H1 (cell line): ENCODE data around the gene CUBN. TPM values are rescaled to one million over a fixed set of nuclear protein-coding genes. Genes with fewer than 3 reads are reported as not detected.

Experiments used
- CTCF ChIA-PET: fragments of 300-600 bp; sonication (Branson Sonifier 250); formaldehyde crosslinking; loops from one replicate; lab custom pipeline; 2021; ENCODE audit not compliant: partially characterized antibody; lab: Charles Lee
- POLR2A ChIA-PET: fragments of 300-600 bp; sonication (Branson Sonifier 250); formaldehyde crosslinking; loops from one replicate; lab custom pipeline; 2021; ENCODE audit warnings: inconsistent platforms; ENCODE audit not compliant: partially characterized antibody; lab: Charles Lee
- DNase-seq, 2 experiments: peaks; one replicate each; pipeline versions ENCODE4 v3.0.0 to v3.0.0-alpha.2; 2010 to 2022; ENCODE audit warnings: low spot score in 2 of 2, low read depth in 1 of 2, mixed read lengths in 1 of 2
- FAIRE-seq: peaks from 2 replicates; lab custom pipeline; 2011; peaks lifted over from hg19 to GRCh38; lab: Jason Lieb, UNC
- H2AFZ ChIP-seq: 2 replicates; pipeline ENCODE4 v1.8.1; 2012; ENCODE audit warnings: low read length, inconsistent platforms
- H2AK5ac ChIP-seq: 2 replicates; pipeline ENCODE4 v1.6.1; 2013; ENCODE audit warnings: low read depth, low read length
- H2BK120ac ChIP-seq: replicated peaks from 2 replicates; pipeline ENCODE3; 2013; ENCODE audit warnings: low read depth, low read length, inconsistent platforms
- H2BK12ac ChIP-seq: 2 replicates; pipeline ENCODE4 v1.6.1; 2013; ENCODE audit warnings: low read depth, low read length
- H2BK15ac ChIP-seq: 2 replicates; pipeline ENCODE4 v1.6.1; 2013; ENCODE audit warnings: low read length
- H2BK20ac ChIP-seq: 2 replicates; pipeline ENCODE4 v1.6.1; 2013; ENCODE audit warnings: low read length
- H2BK5ac ChIP-seq: 2 replicates; pipeline ENCODE4 v1.6.1; 2013; ENCODE audit warnings: low read depth, low read length
- H3K14ac ChIP-seq: 2 replicates; pipeline ENCODE4 v1.6.1; 2013; ENCODE audit warnings: inconsistent platforms; ENCODE audit not compliant: insufficient read length
- H3K18ac ChIP-seq: 2 replicates; pipeline ENCODE4 v1.6.1; 2013; ENCODE audit warnings: low read length; ENCODE audit errors: extremely low read depth
- H3K23ac ChIP-seq: 2 replicates; pipeline ENCODE4 v1.6.1; 2013; ENCODE audit warnings: inconsistent platforms; ENCODE audit not compliant: insufficient read length
- H3K23me2 ChIP-seq: 2 replicates; pipeline ENCODE4 v1.6.1; 2013; ENCODE audit warnings: low read depth, low read length
- H3K27ac ChIP-seq: 2 replicates; pipeline ENCODE4 v1.6.1; 2011; ENCODE audit warnings: low read depth, low read length, inconsistent platforms
- H3K27me3 ChIP-seq, 4 experiments: replicated peaks in 1 of 4; 1 replicate in 1 of 4; 2 replicates in 3 of 4; pipeline versions ENCODE4 v1.6.1 to v1.8.1; 2011 to 2013; ENCODE audit warnings: low read length in 3 of 4, mild to moderate bottlenecking in 3 of 4, inconsistent platforms in 2 of 4, mixed read lengths in 2 of 4, moderate library complexity in 1 of 4; ENCODE audit not compliant: control insufficient read depth in 3 of 4, insufficient read depth in 3 of 4; ENCODE audit errors: extremely low read depth in 1 of 4
- H3K36me3 ChIP-seq, 4 experiments: 2 replicates each; pipeline versions ENCODE4 v1.6.1 to v1.8.1; 2011 to 2013; ENCODE audit warnings: mild to moderate bottlenecking in 4 of 4, low read length in 3 of 4, moderate library complexity in 2 of 4, control low read depth in 1 of 4, inconsistent platforms in 1 of 4; ENCODE audit not compliant: insufficient read depth in 4 of 4, control insufficient read depth in 2 of 4
- H3K4ac ChIP-seq: replicated peaks from 2 replicates; pipeline ENCODE3; 2013; ENCODE audit warnings: low read length, low read depth, mixed read lengths, inconsistent platforms; ENCODE audit not compliant: insufficient read length
- H3K4me1 ChIP-seq, 4 experiments: replicated peaks in 1 of 4; 1 replicate in 1 of 4; 2 replicates in 3 of 4; pipeline versions ENCODE4 v1.6.1 to v1.8.1; 2011 to 2013; ENCODE audit warnings: low read length in 3 of 4, inconsistent platforms in 2 of 4, mixed read lengths in 1 of 4; ENCODE audit not compliant: insufficient read depth in 4 of 4, control insufficient read depth in 3 of 4
- H3K4me2 ChIP-seq, 2 experiments: 2 replicates each; pipeline versions ENCODE4 v1.6.1 to v1.8.1; 2011 to 2013; ENCODE audit warnings: low read depth in 2 of 2, low read length in 2 of 2, control low read depth in 1 of 2, inconsistent platforms in 1 of 2, mild to moderate bottlenecking in 1 of 2; ENCODE audit not compliant: insufficient read depth in 1 of 2
- H3K4me3 ChIP-seq, 4 experiments: fragments of 200-600, 300-600 bp in 1 of 4; sonication (generic), shearing (Covaris generic), sonication (Bioruptor Twin) in 1 of 4; 2 replicates each; pipeline versions ENCODE4 v1.5.1 to v1.8.1; 2011 to 2016; ENCODE audit warnings: low read length in 4 of 4, low read depth in 3 of 4, control low read depth in 2 of 4, inconsistent platforms in 2 of 4, mild to moderate bottlenecking in 2 of 4, mixed read lengths in 1 of 4, moderate library complexity in 1 of 4; ENCODE audit not compliant: insufficient read depth in 2 of 4; ENCODE audit errors: extremely low read depth in 1 of 4
- H3K56ac ChIP-seq: replicated peaks from 2 replicates; pipeline ENCODE3; 2013; ENCODE audit warnings: low read depth, mild to moderate bottlenecking, mixed read lengths, low read length, inconsistent platforms; ENCODE audit not compliant: insufficient read length
- H3K79me1 ChIP-seq: 2 replicates; pipeline ENCODE4 v1.6.1; 2013; ENCODE audit warnings: low read depth, low read length, control low read depth
- H3K79me2 ChIP-seq, 2 experiments: 2 replicates each; pipeline versions ENCODE4 v1.6.1 to v1.8.1; 2012 to 2013; ENCODE audit warnings: low read length in 2 of 2, mild to moderate bottlenecking in 2 of 2, inconsistent platforms in 1 of 2; ENCODE audit not compliant: insufficient read depth in 2 of 2, control insufficient read depth in 1 of 2
- H3K9ac ChIP-seq, 4 experiments: replicated peaks in 1 of 4; 1 replicate in 1 of 4; 2 replicates in 3 of 4; pipeline versions ENCODE4 v1.6.1 to v1.8.1; 2011 to 2013; ENCODE audit warnings: low read depth in 3 of 4, low read length in 3 of 4, control low read depth in 2 of 4, mild to moderate bottlenecking in 2 of 4, moderate library complexity in 2 of 4, inconsistent platforms in 1 of 4; ENCODE audit errors: extremely low read depth in 1 of 4
- H3K9me3 ChIP-seq, 2 experiments: 2 replicates each; pipeline versions ENCODE4 v1.6.1 to v1.8.1; 2012 to 2013; ENCODE audit warnings: mild to moderate bottlenecking in 2 of 2, moderate library complexity in 2 of 2, control low read depth in 1 of 2, inconsistent platforms in 1 of 2, low read depth in 1 of 2, low read length in 1 of 2, mixed read lengths in 1 of 2; ENCODE audit not compliant: insufficient read depth in 2 of 2
- H4K20me1 ChIP-seq, 2 experiments: replicated peaks in 1 of 2; 2 replicates each; pipeline versions ENCODE3 to v1.8.1; 2011 to 2013; ENCODE audit warnings: inconsistent platforms in 2 of 2, low read length in 2 of 2, mild to moderate bottlenecking in 1 of 2; ENCODE audit not compliant: insufficient read depth in 2 of 2, control insufficient read depth in 1 of 2
- H4K5ac ChIP-seq: 2 replicates; pipeline ENCODE4 v1.6.1; 2013; ENCODE audit warnings: low read length, low read depth, mixed read lengths, inconsistent platforms; ENCODE audit not compliant: insufficient read length
- H4K8ac ChIP-seq: 2 replicates; pipeline ENCODE4 v1.8.0; 2013; ENCODE audit warnings: mild to moderate bottlenecking, moderate library complexity, low read length, inconsistent platforms; ENCODE audit not compliant: insufficient read depth; ENCODE audit errors: extremely low read depth
- H4K91ac ChIP-seq: replicated peaks from 2 replicates; pipeline ENCODE3; 2013; ENCODE audit warnings: low read length, mixed read lengths, inconsistent platforms; ENCODE audit not compliant: insufficient read length
- ASH2L ChIP-seq: fragments of 200-600, 300-600 bp; sonication (generic); IDR thresholded peaks from one replicate; pipeline ENCODE4 v1.7.1; 2017; ENCODE audit warnings: low read length
- BACH1 ChIP-seq: IDR thresholded peaks from 2 replicates; pipeline ENCODE4 v1.6.1; 2012; ENCODE audit warnings: low read length, improper control_type of control experiment
- CHD1 ChIP-seq: IDR thresholded peaks from 2 replicates; pipeline ENCODE4 v1.6.1; 2012; ENCODE audit warnings: low read depth, low read length, improper control_type of control experiment
- CHD2 ChIP-seq: IDR thresholded peaks from 2 replicates; pipeline ENCODE4 v1.6.1; 2012; ENCODE audit warnings: low read length, improper control_type of control experiment
- KDM5A ChIP-seq: fragments of 200-600 bp; IDR thresholded peaks from 2 replicates; pipeline ENCODE4 v1.7.1; 2012; ENCODE audit warnings: mild to moderate bottlenecking, low read length, inconsistent platforms, mixed read lengths
- POLR2AphosphoS5 ChIP-seq: IDR thresholded peaks from 2 replicates; pipeline ENCODE4 v1.6.1; 2011; ENCODE audit warnings: low read depth, low read length
- RXRA ChIP-seq: IDR thresholded peaks from 2 replicates; pipeline ENCODE4 v1.6.1; 2011; ENCODE audit warnings: low read depth, mild to moderate bottlenecking, low read length, moderate library complexity; ENCODE audit not compliant: insufficient read depth
- SP4 ChIP-seq: IDR thresholded peaks from 2 replicates; pipeline ENCODE4 v1.6.1; 2012; ENCODE audit warnings: low read length, inconsistent platforms
- TEAD4 ChIP-seq: IDR thresholded peaks from 2 replicates; pipeline ENCODE4 v1.6.1; 2012; ENCODE audit warnings: low read depth, low read length, inconsistent platforms, mixed read lengths
- ZNF274 ChIP-seq: IDR thresholded peaks from 2 replicates; pipeline ENCODE4 v1.7.0; 2012; ENCODE audit warnings: low read length, borderline replicate concordance; ENCODE audit errors: extremely low read depth
- WGBS, 2 experiments: shearing (Covaris generic) in 1 of 2; methylation state at CpG; one replicate each; pipeline versions ENCODE4 v1.1.6 to v1.1.7; 2013 to 2015; ENCODE audit warnings: low lambda C conversion rate in 2 of 2, mixed read lengths in 2 of 2, inconsistent platforms in 1 of 2, low coverage in 1 of 2, missing lambda C conversion rate in 1 of 2; ENCODE audit not compliant: insufficient replicate concordance in 2 of 2, insufficient coverage in 1 of 2, insufficient read length in 1 of 2; ENCODE audit errors: extremely low coverage in 1 of 2, missing lambda C conversion rate in 1 of 2; 5-methylcytosine and 5-hydroxymethylcytosine counted together
- polyA plus RNA-seq, 7 experiments: library from polyadenylated mRNA; depleted of rRNA in 3 of 7; stranded (reverse) in 5 of 7; unstranded in 2 of 7; fragments of >200 nt in 5 of 7; fragments of 200-250 nt in 2 of 7; gene quantifications; 1 replicate in 5 of 7; 2 replicates in 1 of 7; 4 replicates in 1 of 7; pipeline versions ENCODE4 v1.2.1 to v1.2.3, GENCODE V29; 2011 to 2013; ENCODE audit warnings: missing spikeins in 2 of 7, mixed read lengths in 2 of 7
- total RNA-seq: library from RNA; stranded (reverse); fragmentation: NEBNext Ultra II Directional; extraction: Animal tissue kit (Norgen Biotek cat#: 25700); gene quantifications from 2 replicates; pipeline ENCODE4 v1.2.1, GENCODE V29; 2021
- TF ChIP-seq, protein P1 (sequence below): IDR thresholded peaks from 2 replicates; pipeline ENCODE4 v1.6.1; 2012; ENCODE audit warnings: inconsistent platforms
- TF ChIP-seq, protein P2 (sequence below): IDR thresholded peaks from 2 replicates; pipeline ENCODE4 v1.6.1; 2011; ENCODE audit warnings: low read depth, mild to moderate bottlenecking, low read length; ENCODE audit not compliant: insufficient read depth

Gene CUBN
- total and polyA plus RNA-seq, 2 of the 8 experiments (the other 6 are each of a cell fraction or from before 2014, with no cell fraction given) = 0.04 to 0.08 TPM

DNA sequence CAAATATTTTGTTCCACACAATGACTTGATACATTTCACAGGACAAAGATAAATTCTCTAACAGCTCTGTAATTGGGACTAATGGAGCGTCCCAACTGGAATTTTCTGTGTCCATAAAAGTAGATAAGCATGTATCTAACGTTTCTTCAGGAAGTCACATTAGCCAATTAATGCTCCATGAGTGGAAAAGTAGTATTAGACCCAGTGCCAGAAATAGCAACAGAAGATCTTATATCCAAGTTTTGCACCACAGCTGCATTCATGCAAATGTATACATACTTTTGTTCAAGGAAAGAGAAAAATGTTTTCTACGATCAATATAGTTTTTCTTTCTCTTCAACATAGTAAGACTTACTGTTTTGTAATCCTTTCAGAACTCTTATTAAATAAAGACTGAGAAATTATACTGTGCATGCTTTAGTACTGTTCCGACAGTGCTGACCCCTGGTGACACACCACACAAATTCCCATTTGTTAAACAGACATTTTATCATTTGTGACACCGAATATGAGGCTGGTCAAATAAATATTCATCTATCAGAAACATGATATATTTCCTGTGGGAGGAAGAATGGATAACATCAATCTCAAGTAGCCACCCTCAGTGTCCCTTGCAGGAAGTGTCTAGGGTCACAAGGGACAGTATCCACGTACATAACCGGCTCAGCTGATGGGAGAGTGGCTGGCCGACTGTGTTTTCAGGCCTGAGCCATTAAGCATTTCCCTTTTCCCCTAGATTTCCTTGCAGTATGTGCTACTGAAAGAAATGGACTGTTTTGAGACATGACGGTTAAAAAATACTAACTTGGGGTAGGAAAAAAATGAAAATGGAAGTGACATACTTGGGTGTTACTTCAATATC, 210.3 kb downstream of the CUBN start:
- Histone ChIP-seq H3K79me2 (no peaks in the 10 kb centered on the region), H2BK20ac (no peak overlapping the region), H3K14ac (no peak overlapping the region), H2BK5ac (no peak overlapping the region), H2BK12ac (no peak overlapping the region), H3K4me2 (no peak overlapping the region), H4K8ac (no peak overlapping the region), H3K56ac (no peak overlapping the region), H3K79me1 (no peaks in the 10 kb centered on the region), H4K91ac (no peak overlapping the region), H3K4me3 (no peak overlapping the region), H3K18ac (no peak overlapping the region), H2AFZ (no peak overlapping the region), H2AK5ac (no peak overlapping the region), H3K27ac (no peak overlapping the region), H3K9me3 (no peaks in the 10 kb centered on the region), H2BK15ac (no peak overlapping the region), H3K23me2 (no peaks in the 10 kb centered on the region), H3K9ac (no peak overlapping the region), H3K27me3 (no peaks in the 10 kb centered on the region), H4K20me1 (no peaks in the 10 kb centered on the region), H2BK120ac (no peak overlapping the region), H3K4me1 (no peaks in the 10 kb centered on the region), H3K4ac (no peak overlapping the region), H3K23ac (no peak overlapping the region), H4K5ac (no peak overlapping the region), H3K36me3 (no peaks in the 10 kb centered on the region)
- whole genome bisulfite sequencing, 2 experiments = 87% methylated on average over 9 of the region's 9 CpGs; no CpG with 5 or more reads in 1 of the 2 experiments
- CTCF ChIA-PET = interaction anchor here (1.0 to 1.6 kb wide), 4 partner anchors 15 to 335 kb away, joined by 3 read pairs; no protein-coding TSS in a partner anchor
- no peak for FAIRE-seq
- POLR2A ChIA-PET = no interaction called here
- no peak for DNase-seq
- TF ChIP-seq BACH1 = no peak
- TF ChIP-seq TEAD4 = no peak
- no peak for TF ChIP-seq CHD2
- TF ChIP-seq ASH2L = no peak
- no peak for TF ChIP-seq SP4
- TF ChIP-seq CHD1 = no peak
- TF ChIP-seq POLR2AphosphoS5 = no peak
- TF ChIP-seq KDM5A = no peak
- TF ChIP-seq, protein P1, sequence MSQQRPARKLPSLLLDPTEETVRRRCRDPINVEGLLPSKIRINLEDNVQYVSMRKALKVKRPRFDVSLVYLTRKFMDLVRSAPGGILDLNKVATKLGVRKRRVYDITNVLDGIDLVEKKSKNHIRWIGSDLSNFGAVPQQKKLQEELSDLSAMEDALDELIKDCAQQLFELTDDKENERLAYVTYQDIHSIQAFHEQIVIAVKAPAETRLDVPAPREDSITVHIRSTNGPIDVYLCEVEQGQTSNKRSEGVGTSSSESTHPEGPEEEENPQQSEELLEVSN = no peak
- TF ChIP-seq, protein P2, sequence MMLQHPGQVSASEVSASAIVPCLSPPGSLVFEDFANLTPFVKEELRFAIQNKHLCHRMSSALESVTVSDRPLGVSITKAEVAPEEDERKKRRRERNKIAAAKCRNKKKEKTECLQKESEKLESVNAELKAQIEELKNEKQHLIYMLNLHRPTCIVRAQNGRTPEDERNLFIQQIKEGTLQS = no peak
- TF ChIP-seq RXRA = no peak
- TF ChIP-seq ZNF274 = no peak
